Osteoblast (primary cell): ENCODE measurements around the gene ARHGAP8. TPM values are rescaled to one million over a fixed set of nuclear protein-coding genes. Genes with fewer than 3 reads are reported as not detected.

Source experiments
- DNase-seq: peaks from one replicate; pipeline ENCODE4 v3.0.0; 2011; ENCODE audit warnings: low spot score, mixed read lengths; ENCODE audit not compliant: insufficient read length; ENCODE audit errors: missing footprints
- H2AFZ ChIP-seq: 2 replicates; pipeline ENCODE4 v1.6.0; 2011; ENCODE audit warnings: mild to moderate bottlenecking, low read length
- H3K27ac ChIP-seq: 2 replicates; pipeline ENCODE4 v1.5.1; 2011; ENCODE audit warnings: mild to moderate bottlenecking, low read depth, low read length, moderate library complexity
- H3K27me3 ChIP-seq: 2 replicates; pipeline ENCODE4 v1.6.0; 2012; ENCODE audit warnings: mild to moderate bottlenecking, control low read depth, inconsistent platforms, low read length, moderate library complexity; ENCODE audit not compliant: insufficient read depth
- H3K36me3 ChIP-seq: 2 replicates; pipeline ENCODE4 v1.5.1; 2011; ENCODE audit warnings: mild to moderate bottlenecking, low read length, control low read depth, moderate library complexity; ENCODE audit not compliant: insufficient read depth
- H3K4me1 ChIP-seq: 2 replicates; pipeline ENCODE4 v1.5.1; 2011; ENCODE audit warnings: mild to moderate bottlenecking, low read length, control low read depth, moderate library complexity; ENCODE audit not compliant: insufficient read depth
- H3K4me2 ChIP-seq: 2 replicates; pipeline ENCODE4 v1.6.0; 2011; ENCODE audit warnings: mild to moderate bottlenecking, low read length; ENCODE audit not compliant: insufficient read depth
- H3K4me3 ChIP-seq: fragments of 200-600 bp; sonication (generic); 3 replicates; pipeline ENCODE4 v1.5.1; 2012; ENCODE audit warnings: mild to moderate bottlenecking, low read length, inconsistent platforms; ENCODE audit not compliant: insufficient read depth
- H3K79me2 ChIP-seq: 2 replicates; pipeline ENCODE4 v1.6.0; 2012; ENCODE audit warnings: mild to moderate bottlenecking, low read length, control low read depth, inconsistent platforms; ENCODE audit not compliant: insufficient read depth
- H3K9me3 ChIP-seq: 2 replicates; pipeline ENCODE4 v1.5.1; 2011; ENCODE audit warnings: low read depth, low read length, control low read depth
- H4K20me1 ChIP-seq: 2 replicates; pipeline ENCODE4 v1.6.0; 2012; ENCODE audit warnings: mild to moderate bottlenecking, low read length, control low read depth; ENCODE audit not compliant: insufficient read depth
- total RNA-seq: library from RNA; depleted of rRNA; stranded (reverse); fragments of >200 nt; gene quantifications from 2 replicates; pipeline ENCODE4 v1.2.3, GENCODE V29; 2012
- TF ChIP-seq, protein P1 (sequence below): IDR thresholded peaks from 2 replicates; pipeline ENCODE4 v1.5.1; 2011; ENCODE audit warnings: mild to moderate bottlenecking, low read depth, low read length, moderate library complexity; ENCODE audit errors: extremely low read depth

The ARHGAP8 gene
- total RNA-seq, 1 donor = 0.36 TPM

DNA sequence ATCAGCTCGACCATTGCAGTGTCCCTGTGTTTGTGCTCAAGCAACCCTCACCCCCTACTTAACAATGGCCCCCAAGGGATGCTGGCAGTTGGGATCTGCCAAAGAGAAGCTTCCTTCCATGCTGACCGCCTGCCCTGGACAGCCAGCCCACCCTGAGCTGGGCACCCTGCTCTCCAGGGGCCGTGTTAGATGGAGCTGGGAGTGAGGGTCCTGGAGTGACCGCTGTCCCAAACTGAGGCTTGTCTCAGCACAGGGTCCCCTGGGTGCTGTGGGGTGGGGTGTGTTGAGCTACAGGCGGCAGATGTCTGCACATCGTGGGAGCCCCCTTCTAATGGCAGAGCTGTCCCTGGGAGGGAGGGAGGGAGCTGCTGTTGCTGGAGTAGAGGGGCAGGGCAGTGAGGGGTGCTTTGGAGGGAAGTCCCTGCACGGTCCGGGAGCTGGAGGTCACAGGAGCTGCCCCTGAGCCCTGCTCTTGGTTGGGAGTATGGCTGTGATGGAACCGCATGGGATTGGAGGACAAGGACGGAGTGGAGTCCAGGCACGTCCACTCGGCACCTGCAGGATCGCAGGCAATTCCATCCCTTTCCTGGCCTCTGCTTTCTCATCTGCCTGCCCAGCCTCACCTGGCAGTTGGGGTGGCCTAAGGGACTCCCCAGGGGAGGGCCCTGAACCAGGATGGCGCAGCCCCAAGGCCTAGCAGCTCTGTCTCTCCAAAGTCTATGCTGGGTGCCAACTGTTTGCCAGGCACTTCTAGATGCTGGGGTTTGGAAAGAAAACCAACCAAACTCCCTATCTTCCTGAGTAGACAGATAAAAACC is 126.3 kb downstream of the ARHGAP8 start:
- no peak for DNase-seq
- Histone ChIP-seq H4K20me1 (no peaks in the 10 kb centered on the region), H3K27me3 (no peaks in the 10 kb centered on the region), H3K4me3 (no peak overlapping the region), H3K79me2 (no peaks in the 10 kb centered on the region), H3K27ac (no peak overlapping the region), H3K36me3 (no peaks in the 10 kb centered on the region), H3K4me1 (no peaks in the 10 kb centered on the region), H2AFZ (no peak overlapping the region), H3K9me3 (no peaks in the 10 kb centered on the region), H3K4me2 (no peak overlapping the region)
- TF ChIP-seq, protein P1, sequence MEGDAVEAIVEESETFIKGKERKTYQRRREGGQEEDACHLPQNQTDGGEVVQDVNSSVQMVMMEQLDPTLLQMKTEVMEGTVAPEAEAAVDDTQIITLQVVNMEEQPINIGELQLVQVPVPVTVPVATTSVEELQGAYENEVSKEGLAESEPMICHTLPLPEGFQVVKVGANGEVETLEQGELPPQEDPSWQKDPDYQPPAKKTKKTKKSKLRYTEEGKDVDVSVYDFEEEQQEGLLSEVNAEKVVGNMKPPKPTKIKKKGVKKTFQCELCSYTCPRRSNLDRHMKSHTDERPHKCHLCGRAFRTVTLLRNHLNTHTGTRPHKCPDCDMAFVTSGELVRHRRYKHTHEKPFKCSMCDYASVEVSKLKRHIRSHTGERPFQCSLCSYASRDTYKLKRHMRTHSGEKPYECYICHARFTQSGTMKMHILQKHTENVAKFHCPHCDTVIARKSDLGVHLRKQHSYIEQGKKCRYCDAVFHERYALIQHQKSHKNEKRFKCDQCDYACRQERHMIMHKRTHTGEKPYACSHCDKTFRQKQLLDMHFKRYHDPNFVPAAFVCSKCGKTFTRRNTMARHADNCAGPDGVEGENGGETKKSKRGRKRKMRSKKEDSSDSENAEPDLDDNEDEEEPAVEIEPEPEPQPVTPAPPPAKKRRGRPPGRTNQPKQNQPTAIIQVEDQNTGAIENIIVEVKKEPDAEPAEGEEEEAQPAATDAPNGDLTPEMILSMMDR = no peak

DNA sequence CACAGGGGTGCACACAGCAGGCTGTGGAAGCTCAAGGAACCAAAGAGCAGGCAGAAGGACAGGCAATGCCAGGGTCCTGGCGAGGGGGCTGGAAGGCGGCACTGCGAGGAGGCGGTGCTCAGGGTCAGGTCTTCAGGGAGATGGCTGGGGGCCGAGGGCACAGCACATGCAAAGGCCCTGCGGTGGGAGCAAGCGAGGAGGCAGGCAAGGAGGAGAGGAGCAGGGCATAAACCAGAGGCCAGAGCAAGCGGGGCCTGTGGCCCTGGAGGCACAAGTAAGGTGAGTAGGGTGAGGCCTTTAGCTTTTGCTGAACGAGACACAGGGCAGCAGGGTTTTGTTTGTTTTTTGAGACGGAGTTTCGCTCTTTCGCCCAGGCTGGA is 126.9 kb downstream of the ARHGAP8 start:
- Histone ChIP-seq H3K36me3 (no peaks in the 10 kb centered on the region), H3K27ac (no peak overlapping the region), H3K79me2 (no peaks in the 10 kb centered on the region), H2AFZ (no peak overlapping the region), H4K20me1 (no peaks in the 10 kb centered on the region), H3K4me2 (no peak overlapping the region), H3K9me3 (no peaks in the 10 kb centered on the region), H3K4me3 (no peak overlapping the region), H3K4me1 (no peaks in the 10 kb centered on the region), H3K27me3 (no peaks in the 10 kb centered on the region)
- DNase-seq = no peak
- TF ChIP-seq, protein P1 = no peak

DNA sequence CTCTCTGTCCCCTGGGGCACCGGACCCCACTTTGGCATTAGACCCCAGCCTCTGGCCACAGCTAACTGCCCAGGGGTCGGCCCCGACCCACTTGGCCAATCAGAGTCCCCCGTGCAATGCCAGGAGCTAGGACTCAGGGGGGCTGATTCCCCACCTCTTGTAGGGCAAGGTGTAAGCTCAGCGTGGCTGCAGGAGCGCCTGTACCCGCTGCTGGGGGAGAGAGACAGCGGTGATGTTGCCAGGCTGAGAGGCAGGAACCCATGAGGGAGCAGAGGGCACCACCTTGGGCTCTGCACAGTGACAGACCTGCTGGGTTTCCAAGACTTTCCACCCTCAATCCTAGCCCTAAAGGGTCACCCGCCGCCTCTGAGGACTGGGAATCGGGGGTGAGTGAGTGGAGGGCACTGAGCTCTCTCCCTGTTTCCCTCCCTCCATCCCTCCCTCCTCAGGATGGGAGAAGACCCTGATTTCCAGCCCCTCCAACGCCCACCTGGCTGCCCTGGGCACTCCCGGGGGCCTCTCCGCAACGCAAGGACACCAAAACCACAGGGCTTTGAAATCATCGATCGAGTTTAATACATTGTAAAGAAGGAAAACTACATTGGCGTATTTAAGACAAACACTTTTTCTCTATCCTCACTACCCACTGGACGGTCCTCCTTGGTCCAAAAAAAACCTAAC is 128.4 kb downstream of the ARHGAP8 start:
- Histone ChIP-seq H4K20me1 (no peaks in the 10 kb centered on the region), H3K4me2 (no peak overlapping the region), H3K27ac (no peak overlapping the region), H2AFZ (no peak overlapping the region), H3K79me2 (no peaks in the 10 kb centered on the region), H3K27me3 (no peaks in the 10 kb centered on the region), H3K9me3 (no peaks in the 10 kb centered on the region), H3K4me1 (no peaks in the 10 kb centered on the region), H3K4me3 (no peak overlapping the region), H3K36me3 (no peaks in the 10 kb centered on the region)
- TF ChIP-seq, protein P1 = no peak
- no peak for DNase-seq

DNA sequence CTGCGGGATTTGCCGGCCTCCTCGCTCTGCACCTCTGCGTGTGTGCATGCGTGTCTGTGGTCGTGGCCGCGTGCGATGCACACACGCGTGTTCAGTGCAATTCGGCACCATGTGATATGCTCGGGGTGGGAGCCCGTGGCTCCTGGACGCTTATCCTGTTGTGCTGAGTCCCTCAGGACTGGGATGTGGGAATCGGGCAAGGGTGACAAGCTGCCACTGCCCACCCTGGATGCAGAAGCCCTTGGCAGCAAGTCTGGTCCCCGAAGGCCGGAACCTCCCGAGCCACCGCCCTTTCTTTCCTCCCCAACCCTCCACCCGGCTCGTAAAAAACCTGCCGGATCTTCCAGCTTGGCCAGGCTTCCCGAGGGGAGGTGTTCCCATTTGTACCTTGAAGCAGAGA is 129.2 kb downstream of the ARHGAP8 start:
- H3K27ac ChIP-seq = no peak overlapping the region
- no peaks in the 10 kb centered on the region for H4K20me1 ChIP-seq
- H3K4me2 ChIP-seq = no peak overlapping the region
- H3K27me3 ChIP-seq = no peaks in the 10 kb centered on the region
- no peaks in the 10 kb centered on the region for H3K79me2 ChIP-seq
- no peak overlapping the region for H2AFZ ChIP-seq
- H3K4me1 ChIP-seq = no peaks in the 10 kb centered on the region
- no peak for DNase-seq
- TF ChIP-seq, protein P1 = no peak
- H3K9me3 ChIP-seq = no peaks in the 10 kb centered on the region
- no peak overlapping the region for H3K4me3 ChIP-seq
- no peaks in the 10 kb centered on the region for H3K36me3 ChIP-seq
